ENCODE data around the gene SCN3B. TPM values are rescaled to one million over a fixed set of nuclear protein-coding genes. Genes with fewer than 3 reads are reported as not detected.

SCN3B gene
- total and polyA plus RNA-seq, 4 donors = 0.05 to 0.17 (median 0.05) TPM; not detected in 1

DNA sequence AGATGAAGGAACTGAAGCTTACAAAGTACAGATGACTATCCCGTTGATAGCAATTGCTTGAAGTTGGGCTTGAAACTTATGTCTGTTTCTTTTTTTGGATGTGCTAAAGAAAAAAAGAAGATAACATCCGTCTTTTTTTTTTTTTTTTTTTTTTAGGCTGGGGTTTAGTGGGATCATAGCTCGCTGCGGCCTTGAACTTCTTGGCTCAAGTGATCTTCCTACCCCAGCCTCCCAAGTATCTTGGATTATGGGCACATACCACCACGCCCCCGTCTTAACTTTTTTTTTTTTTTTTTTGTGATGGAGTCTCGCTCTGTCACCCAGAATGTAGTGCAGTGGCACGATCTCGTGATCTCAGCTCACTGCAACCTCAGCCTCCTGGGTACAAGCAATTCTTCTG is 40.8 kb upstream of the SCN3B start (continued):
- TF ChIP-seq REST (IDR thresholded peaks at IDR 0.05) (no peak), RAD21 (IDR thresholded peaks at IDR 0.05) (no peak), EGR1 (IDR thresholded peaks at IDR 0.05; ENCODE audit: low read depth in 2 of 2) (no peak), JUND (IDR thresholded peaks at IDR 0.05) (no peak), HNF4G (IDR thresholded peaks at IDR 0.05) (no peak), ATF3 (IDR thresholded peaks at IDR 0.05) (no peak)
- TF ChIP-seq, protein P1, sequence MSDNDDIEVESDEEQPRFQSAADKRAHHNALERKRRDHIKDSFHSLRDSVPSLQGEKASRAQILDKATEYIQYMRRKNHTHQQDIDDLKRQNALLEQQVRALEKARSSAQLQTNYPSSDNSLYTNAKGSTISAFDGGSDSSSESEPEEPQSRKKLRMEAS (IDR thresholded peaks at IDR 0.05) = no peak

DNA sequence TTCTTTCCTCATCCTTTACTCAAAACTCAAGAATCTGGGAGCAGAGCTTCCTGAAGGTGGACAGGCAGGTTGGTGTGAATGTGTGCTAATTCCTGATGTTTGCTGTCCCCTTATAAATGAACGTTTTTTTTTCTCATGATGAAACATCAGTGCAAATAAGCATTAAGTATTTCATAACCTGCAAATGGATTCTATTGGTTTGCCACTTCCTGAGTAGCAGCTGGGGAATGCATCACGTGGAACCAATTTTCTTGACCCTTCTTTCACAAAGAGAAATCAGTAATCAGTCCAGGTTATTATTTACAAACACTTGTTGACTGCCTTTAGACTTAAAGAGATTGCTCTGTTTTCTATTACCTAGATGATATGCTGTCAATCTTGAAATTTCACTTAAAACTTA is 40.1 kb upstream of the SCN3B start:
- Histone ChIP-seq H3K9me3 (ENCODE audit: control insufficient read depth in 4 of 4, low read length in 3 of 4) (no peaks in the 10 kb centered on the region), H3K9ac (ENCODE audit: low read depth in 1 of 2, low read length in 2 of 2) (no peak overlapping the region), H3K4me3 (ENCODE audit: low read depth in 1 of 3, low read length in 3 of 3) (no peak overlapping the region), H3K27me3 (ENCODE audit: control insufficient read depth in 4 of 4, insufficient read depth in 4 of 4, low read length in 3 of 4) (peaks cover 0 to 8% (median 0%) of the 10 kb centered on the region in 4 donors), H3K36me3 (ENCODE audit: control insufficient read depth in 4 of 4, insufficient read depth in 3 of 4, low read depth in 1 of 4, low read length in 3 of 4) (no peaks in the 10 kb centered on the region), H3K27ac (ENCODE audit: low read depth in 1 of 2, low read length in 2 of 2) (no peak overlapping the region), H3K4me1 (ENCODE audit: control insufficient read depth in 4 of 4, insufficient read depth in 4 of 4, low read length in 3 of 4) (no peaks in the 10 kb centered on the region)
- 31% methylated on average over 2 of the region's 2 CpGs for WGBS
- no peak for DNase-seq (ENCODE audit: low spot score)
- no peak for TF ChIP-seq JUND (IDR thresholded peaks at IDR 0.05)
- TF ChIP-seq YY1 (IDR thresholded peaks at IDR 0.05) = no peak
- TF ChIP-seq, protein P1 (IDR thresholded peaks at IDR 0.05) = no peak
- no peak for TF ChIP-seq FOXA1 (IDR thresholded peaks at IDR 0.05)
- no peak for TF ChIP-seq RXRA (IDR thresholded peaks at IDR 0.05)
- TF ChIP-seq FOXA2 (IDR thresholded peaks at IDR 0.05) = no peak
- TF ChIP-seq HNF4G (IDR thresholded peaks at IDR 0.05) = no peak
- TF ChIP-seq TAF1 (conservative IDR thresholded peaks at IDR 0.05) = no peak
- TF ChIP-seq, protein P2, sequence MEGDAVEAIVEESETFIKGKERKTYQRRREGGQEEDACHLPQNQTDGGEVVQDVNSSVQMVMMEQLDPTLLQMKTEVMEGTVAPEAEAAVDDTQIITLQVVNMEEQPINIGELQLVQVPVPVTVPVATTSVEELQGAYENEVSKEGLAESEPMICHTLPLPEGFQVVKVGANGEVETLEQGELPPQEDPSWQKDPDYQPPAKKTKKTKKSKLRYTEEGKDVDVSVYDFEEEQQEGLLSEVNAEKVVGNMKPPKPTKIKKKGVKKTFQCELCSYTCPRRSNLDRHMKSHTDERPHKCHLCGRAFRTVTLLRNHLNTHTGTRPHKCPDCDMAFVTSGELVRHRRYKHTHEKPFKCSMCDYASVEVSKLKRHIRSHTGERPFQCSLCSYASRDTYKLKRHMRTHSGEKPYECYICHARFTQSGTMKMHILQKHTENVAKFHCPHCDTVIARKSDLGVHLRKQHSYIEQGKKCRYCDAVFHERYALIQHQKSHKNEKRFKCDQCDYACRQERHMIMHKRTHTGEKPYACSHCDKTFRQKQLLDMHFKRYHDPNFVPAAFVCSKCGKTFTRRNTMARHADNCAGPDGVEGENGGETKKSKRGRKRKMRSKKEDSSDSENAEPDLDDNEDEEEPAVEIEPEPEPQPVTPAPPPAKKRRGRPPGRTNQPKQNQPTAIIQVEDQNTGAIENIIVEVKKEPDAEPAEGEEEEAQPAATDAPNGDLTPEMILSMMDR (IDR thresholded peaks at IDR 0.05; ENCODE audit: low read depth, low read length, missing input control) = no peak
- TF ChIP-seq, protein P3, sequence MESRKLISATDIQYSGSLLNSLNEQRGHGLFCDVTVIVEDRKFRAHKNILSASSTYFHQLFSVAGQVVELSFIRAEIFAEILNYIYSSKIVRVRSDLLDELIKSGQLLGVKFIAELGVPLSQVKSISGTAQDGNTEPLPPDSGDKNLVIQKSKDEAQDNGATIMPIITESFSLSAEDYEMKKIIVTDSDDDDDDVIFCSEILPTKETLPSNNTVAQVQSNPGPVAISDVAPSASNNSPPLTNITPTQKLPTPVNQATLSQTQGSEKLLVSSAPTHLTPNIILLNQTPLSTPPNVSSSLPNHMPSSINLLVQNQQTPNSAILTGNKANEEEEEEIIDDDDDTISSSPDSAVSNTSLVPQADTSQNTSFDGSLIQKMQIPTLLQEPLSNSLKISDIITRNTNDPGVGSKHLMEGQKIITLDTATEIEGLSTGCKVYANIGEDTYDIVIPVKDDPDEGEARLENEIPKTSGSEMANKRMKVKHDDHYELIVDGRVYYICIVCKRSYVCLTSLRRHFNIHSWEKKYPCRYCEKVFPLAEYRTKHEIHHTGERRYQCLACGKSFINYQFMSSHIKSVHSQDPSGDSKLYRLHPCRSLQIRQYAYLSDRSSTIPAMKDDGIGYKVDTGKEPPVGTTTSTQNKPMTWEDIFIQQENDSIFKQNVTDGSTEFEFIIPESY (IDR thresholded peaks at IDR 0.05) = no peak
- no peak for TF ChIP-seq NR2F2 (IDR thresholded peaks at IDR 0.05)

Measured in liver (tissue), 9 donors.